Activated naive CD8-positive, alpha-beta T cell treated with anti-CD3 and anti-CD28 coated beads, Interleukin-2, amount 10 ng/mL, durations not matched to agents 7 days and 5 days (primary cell): ENCODE results near the gene METAP1. TPM values are rescaled to one million over a fixed set of nuclear protein-coding genes. Genes with fewer than 3 reads are reported as not detected.
"Not testable (repeated sequence)": the region's sequence is repeated elsewhere in the genome, so short reads cannot be mapped to it uniquely, and the experiment has no call there.

Source experiments
- ATAC-seq: fragments of 150-1000 bp; cut with Tn5 transposase; one replicate; pipeline ENCODE4 v1.10.0; 2021; ENCODE audit warnings: low read depth, moderate library complexity
- POLR2A ChIA-PET: fragments of 350-600 bp; sonication (Branson Sonifier 250); formaldehyde crosslinking; loops from one replicate; lab custom pipeline; 2021; ENCODE audit warnings: antibody characterized with exemption; lab: Charles Lee
- DNase-seq: peaks from one replicate; pipeline ENCODE4 v3.0.0; 2021
- H3K27ac Mint-ChIP-seq: one replicate; pipeline ENCODE4 v1.8.0; 2022; ENCODE audit warnings: mild to moderate bottlenecking, mixed read lengths
- H3K27me3 Mint-ChIP-seq: one replicate; pipeline ENCODE4 v1.8.0; 2022; ENCODE audit warnings: mild to moderate bottlenecking, moderate library complexity, mixed read lengths
- H3K36me3 Mint-ChIP-seq: one replicate; pipeline ENCODE4 v1.8.0; 2021; ENCODE audit warnings: mild to moderate bottlenecking, mixed read lengths
- H3K4me1 Mint-ChIP-seq: one replicate; pipeline ENCODE4 v1.8.0; 2021; ENCODE audit warnings: mixed read lengths
- H3K4me3 Mint-ChIP-seq: one replicate; pipeline ENCODE4 v1.8.0; 2022; ENCODE audit warnings: mild to moderate bottlenecking, moderate library complexity, mixed read lengths
- H3K9me3 Mint-ChIP-seq: one replicate; pipeline ENCODE4 v1.8.0; 2021; ENCODE audit warnings: mixed read lengths
- total RNA-seq, 2 experiments: library from RNA; stranded (reverse); gene quantifications; one replicate each; pipeline ENCODE4 v1.2.3, GENCODE V29; 2021

METAP1 gene
- total RNA-seq, 2 experiments from 2014 or later: 50.8 to 51.7 TPM

GRCh38 chr4:99013402-99013843 is 17.9 kb downstream of the METAP1 start:
- POLR2A ChIA-PET: no interaction called here
- Mint-ChIP-seq H3K27me3 (no peaks in the 10 kb centered on the region), H3K4me1 (peaks cover 2% of the 10 kb centered on the region), H3K9me3 (peaks cover 24% of the 10 kb centered on the region), H3K36me3 (peaks cover 73% of the 10 kb centered on the region), H3K27ac (no peak overlapping the region), H3K4me3 (no peak overlapping the region)
- no peak for DNase-seq
- no peak for ATAC-seq

DNA sequence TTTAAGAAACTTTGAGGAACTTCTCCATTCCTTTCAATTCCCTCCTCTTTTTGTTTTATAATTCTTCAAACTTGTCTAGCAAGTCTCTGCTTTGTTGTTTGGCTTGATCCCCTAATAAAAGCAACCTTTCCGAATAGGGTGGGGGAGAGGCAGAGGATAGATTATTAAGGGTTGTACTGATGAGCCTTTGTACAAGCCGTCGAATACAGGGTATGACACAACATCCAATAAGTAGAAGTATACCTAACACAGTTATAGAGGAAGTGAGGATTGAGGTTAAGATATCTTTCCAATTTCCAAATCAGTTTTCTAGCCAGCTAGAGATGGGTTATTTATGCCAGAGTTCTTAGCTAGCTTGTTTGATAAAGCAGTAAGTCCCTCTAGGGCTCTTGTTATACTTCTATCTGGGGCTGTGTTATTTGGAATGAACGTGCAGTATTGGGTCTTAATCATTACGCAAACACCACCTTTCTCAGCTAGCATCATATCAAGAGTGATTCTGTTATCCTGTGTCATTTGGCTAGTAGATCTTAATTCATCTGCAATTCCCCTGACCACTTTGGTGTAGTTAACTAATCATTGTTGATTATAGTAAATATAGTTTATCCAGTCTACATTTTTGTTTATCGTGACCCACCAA is 18.5 kb downstream of the METAP1 start:
- peaks cover 22% of the 10 kb centered on the region for H3K9me3 Mint-ChIP-seq
- H3K27me3 Mint-ChIP-seq: no peaks in the 10 kb centered on the region
- peaks cover 77% of the 10 kb centered on the region for H3K36me3 Mint-ChIP-seq
- H3K4me1 Mint-ChIP-seq: peaks cover 2% of the 10 kb centered on the region
- H3K4me3 Mint-ChIP-seq: no peak overlapping the region
- ATAC-seq (no peak), DNase-seq (no peak)
- POLR2A ChIA-PET: no interaction called here
- no peak overlapping the region for H3K27ac Mint-ChIP-seq

DNA sequence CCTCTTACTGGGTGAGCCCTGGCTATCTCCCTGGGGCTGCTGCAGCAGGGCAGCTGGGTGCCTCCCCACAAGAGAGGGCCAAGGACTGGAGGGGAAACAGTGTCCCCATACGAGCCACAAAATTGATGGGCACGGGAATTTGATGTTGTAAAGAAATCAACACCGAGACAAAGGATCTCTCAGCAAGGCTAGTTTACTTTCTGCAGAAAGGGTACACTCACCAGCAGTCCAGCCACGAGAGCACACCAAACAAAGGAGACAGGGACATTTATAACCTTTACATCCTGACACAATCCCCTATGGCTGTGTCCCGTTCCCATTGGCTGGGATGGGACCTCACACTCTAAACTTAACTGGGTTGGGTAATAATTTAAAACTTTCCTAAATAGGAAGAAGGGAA is 25.9 kb downstream of the METAP1 start:
- DNase-seq (no peak), ATAC-seq (no peak)
- peaks cover 48% of the 10 kb centered on the region for H3K36me3 Mint-ChIP-seq
- H3K4me1 Mint-ChIP-seq: peaks cover 10% of the 10 kb centered on the region
- no peaks in the 10 kb centered on the region for H3K27me3 Mint-ChIP-seq
- no peak overlapping the region for H3K27ac Mint-ChIP-seq
- no peak overlapping the region for H3K4me3 Mint-ChIP-seq
- POLR2A ChIA-PET: no interaction called here
- peaks cover 18% of the 10 kb centered on the region for H3K9me3 Mint-ChIP-seq

GRCh38 chr4:99022566-99022965 is 27.0 kb downstream of the METAP1 start:
- Mint-ChIP-seq H3K4me3 (no peak overlapping the region), H3K9me3 (peaks cover 18% of the 10 kb centered on the region), H3K27ac (no peak overlapping the region), H3K27me3 (no peaks in the 10 kb centered on the region), H3K4me1 (peaks cover 11% of the 10 kb centered on the region), H3K36me3 (peaks cover 42% of the 10 kb centered on the region)
- DNase-seq: no peak
- POLR2A ChIA-PET: no interaction called here
- ATAC-seq: no peak

DNA sequence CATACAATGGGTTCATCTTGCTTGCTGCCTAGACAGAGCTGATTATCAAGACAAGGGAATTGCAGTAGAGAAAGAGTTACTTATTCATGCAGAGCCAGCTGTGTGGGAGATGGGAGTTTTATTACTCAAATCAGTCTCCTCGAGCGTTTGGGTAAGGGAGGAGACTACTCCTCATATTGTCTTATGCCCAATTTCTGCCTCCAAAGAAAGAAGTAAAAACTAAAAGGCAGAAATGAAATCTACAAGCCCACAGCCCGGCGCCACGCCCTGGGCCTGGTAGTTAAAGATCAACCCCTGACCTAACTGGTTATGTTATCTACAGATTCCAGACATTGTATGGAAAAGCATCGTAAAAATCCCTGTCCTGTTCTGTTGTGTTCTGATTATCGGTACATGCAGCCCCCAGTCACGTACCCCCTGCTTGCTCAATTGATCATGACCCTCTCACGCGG is 28.3 kb downstream of the METAP1 start:
- Mint-ChIP-seq H3K36me3 (peaks cover 30% of the 10 kb centered on the region), H3K9me3 (peaks cover 16% of the 10 kb centered on the region), H3K4me1 (peaks cover 14% of the 10 kb centered on the region)
- POLR2A ChIA-PET, DNase-seq, ATAC-seq, H3K27ac Mint-ChIP-seq, H3K27me3 Mint-ChIP-seq, H3K4me3 Mint-ChIP-seq: not testable (repeated sequence)

DNA sequence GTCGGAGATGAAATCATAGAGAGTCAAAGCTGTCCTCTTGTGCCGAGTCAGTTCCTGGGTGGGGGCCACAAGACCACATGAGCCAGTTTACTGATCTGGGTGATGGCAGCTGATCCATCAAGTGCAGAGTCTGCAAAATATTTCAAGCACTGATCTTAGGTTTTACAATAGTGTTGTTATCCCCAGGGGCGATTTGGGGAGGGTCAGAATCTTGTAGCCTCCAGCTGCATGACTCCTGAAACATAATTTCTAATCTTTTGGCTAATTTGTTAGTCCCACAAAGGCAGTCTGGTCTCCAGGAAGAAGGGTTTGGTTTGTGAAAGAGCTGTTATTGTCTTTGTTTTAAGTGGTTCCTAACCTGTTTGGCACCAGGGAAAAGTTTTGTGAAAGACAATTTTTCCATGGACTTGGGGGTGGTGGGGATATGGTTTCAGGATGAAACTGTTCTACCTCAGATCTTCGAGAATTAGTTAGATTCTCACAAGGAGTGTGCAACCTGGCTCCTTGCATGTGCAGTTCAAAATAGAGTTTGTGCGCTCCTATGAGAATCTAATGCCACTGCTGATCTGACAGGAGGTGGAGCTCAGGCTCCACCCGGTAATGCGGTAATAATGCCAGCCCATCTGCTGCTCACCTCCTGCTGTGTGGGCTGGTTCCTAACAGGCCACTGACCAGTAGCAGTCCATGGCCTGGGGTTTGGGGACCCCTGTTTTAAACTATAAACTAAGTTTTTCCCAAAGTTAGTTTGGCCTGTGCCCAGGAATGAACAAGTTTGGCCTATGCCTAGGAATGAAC is 29.2 kb downstream of the METAP1 start:
- H3K4me1 Mint-ChIP-seq: peaks cover 20% of the 10 kb centered on the region
- ATAC-seq (no peak), DNase-seq (no peak)
- POLR2A ChIA-PET: no interaction called here
- H3K27me3 Mint-ChIP-seq: no peaks in the 10 kb centered on the region
- H3K36me3 Mint-ChIP-seq: peaks cover 23% of the 10 kb centered on the region
- no peak overlapping the region for H3K4me3 Mint-ChIP-seq
- H3K9me3 Mint-ChIP-seq: peaks cover 11% of the 10 kb centered on the region
- no peak overlapping the region for H3K27ac Mint-ChIP-seq

GRCh38 chr4:99025506-99025905 is 30.0 kb downstream of the METAP1 start:
- Mint-ChIP-seq H3K4me1 (peaks cover 22% of the 10 kb centered on the region), H3K9me3 (peaks cover 11% of the 10 kb centered on the region), H3K4me3 (no peak overlapping the region), H3K27ac (no peak overlapping the region), H3K27me3 (no peaks in the 10 kb centered on the region), H3K36me3 (peaks cover 24% of the 10 kb centered on the region)
- ATAC-seq: no peak
- no peak for DNase-seq
- POLR2A ChIA-PET: no interaction called here

DNA sequence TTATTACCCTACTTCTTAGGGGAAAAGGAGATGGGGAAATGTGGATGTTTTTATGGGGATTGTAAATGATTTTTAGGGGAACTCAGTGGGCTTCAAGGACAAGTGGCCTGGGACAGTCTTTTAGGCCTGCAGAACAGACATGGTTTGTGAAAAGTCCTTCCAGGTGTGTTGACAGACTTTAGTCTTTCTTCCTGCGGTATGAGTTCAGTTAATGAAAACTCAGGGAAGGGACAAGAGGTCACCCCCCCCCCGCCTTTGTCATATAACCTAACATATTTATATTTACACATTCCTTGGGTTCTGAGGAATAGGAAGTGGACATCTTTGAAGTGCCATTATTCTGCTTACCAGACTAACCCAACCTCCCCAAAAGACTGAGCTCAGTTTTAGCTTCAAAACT is 31.8 kb downstream of the METAP1 start:
- Mint-ChIP-seq H3K4me1 (peaks cover 22% of the 10 kb centered on the region), H3K9me3 (no peaks in the 10 kb centered on the region), H3K4me3 (no peak overlapping the region), H3K27me3 (no peaks in the 10 kb centered on the region), H3K27ac (no peak overlapping the region), H3K36me3 (peaks cover 19% of the 10 kb centered on the region)
- POLR2A ChIA-PET: no interaction called here
- ATAC-seq: no peak
- DNase-seq: no peak

DNA sequence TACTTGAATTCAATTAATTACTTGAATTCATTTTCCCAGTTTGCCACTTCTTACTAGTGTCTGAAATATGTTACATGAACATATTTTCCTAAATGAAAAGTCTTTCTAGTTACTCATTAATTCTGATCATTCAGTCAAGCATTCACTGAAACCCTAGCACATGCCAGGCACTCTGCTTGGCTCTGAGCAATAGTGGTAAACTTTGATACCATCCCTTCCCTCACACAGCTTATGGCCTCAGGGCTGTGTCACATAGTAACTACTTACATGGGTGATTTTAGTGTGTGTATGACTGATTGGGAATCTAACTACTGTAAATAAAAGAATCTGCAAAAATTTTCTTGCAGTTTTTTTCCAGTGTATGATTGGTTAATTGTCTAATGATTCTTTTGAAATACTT is 32.7 kb downstream of the METAP1 start:
- Mint-ChIP-seq H3K9me3 (no peaks in the 10 kb centered on the region), H3K27me3 (no peaks in the 10 kb centered on the region), H3K4me3 (no peak overlapping the region), H3K4me1 (peaks cover 22% of the 10 kb centered on the region), H3K27ac (no peak overlapping the region), H3K36me3 (peaks cover 18% of the 10 kb centered on the region)
- POLR2A ChIA-PET: no interaction called here
- no peak for ATAC-seq
- no peak for DNase-seq

DNA sequence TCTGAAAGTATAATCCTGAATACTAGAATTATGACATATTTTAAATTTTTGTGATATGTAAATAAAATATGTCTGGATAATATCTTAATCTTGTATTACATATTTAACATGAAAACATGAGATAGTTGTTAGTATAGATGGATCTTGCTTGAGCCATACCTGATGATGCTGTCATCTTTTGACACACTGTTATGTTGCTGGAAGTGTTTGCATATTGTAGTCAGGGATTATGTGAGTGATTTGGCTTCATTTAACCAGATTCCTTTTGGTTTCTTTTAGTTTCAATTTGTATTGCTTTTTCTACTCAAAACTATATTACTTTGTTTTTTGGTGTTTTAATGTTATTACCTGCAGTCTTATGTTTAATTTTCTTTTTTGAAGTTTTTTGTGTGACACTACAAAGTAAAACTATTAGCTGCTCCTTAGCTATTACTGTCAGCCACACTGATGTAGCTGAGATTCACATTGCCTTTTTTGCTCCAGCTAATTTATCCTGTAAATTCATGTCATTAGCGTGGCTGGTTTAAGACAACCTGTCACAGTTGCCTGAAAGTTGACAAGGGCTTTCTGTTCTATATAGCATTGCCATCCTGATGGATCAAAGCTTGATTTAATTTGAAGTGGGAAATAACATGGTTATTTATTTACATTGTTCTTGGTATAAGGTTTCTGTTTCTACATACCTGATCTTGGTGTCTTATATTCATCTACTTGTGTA is 33.7 kb downstream of the METAP1 start:
- H3K4me3 Mint-ChIP-seq: no peak overlapping the region
- DNase-seq: no peak
- H3K36me3 Mint-ChIP-seq: peaks cover 23% of the 10 kb centered on the region
- no peak for ATAC-seq
- POLR2A ChIA-PET: interaction anchor here (1.1 kb wide), 1 partner anchor 59 kb away, joined by 4 read pairs; the partner anchor contains the start of gene ADH5
- no peaks in the 10 kb centered on the region for H3K27me3 Mint-ChIP-seq
- no peak overlapping the region for H3K27ac Mint-ChIP-seq
- H3K4me1 Mint-ChIP-seq: peaks cover 17% of the 10 kb centered on the region
- H3K9me3 Mint-ChIP-seq: no peaks in the 10 kb centered on the region

DNA sequence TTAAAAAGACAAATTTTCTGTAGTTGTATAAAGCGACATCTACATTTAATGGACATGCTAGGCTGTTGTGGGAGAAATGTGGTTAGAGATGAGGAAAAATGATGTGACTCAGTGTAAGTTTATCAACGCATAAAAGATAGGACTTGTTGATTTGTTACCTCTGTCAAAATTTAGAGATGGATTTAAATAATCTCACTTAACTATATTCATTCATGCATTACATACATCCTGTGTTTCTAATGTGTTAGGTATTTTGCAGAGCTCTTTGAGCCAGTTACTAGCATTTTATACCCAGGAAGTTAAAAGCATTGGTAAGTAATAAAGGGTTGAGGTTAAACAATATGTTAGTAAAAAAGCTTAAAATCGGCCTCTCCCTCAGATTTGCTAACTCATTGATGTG is 34.3 kb downstream of the METAP1 start:
- Mint-ChIP-seq H3K27me3 (no peaks in the 10 kb centered on the region), H3K4me3 (no peak overlapping the region), H3K36me3 (peaks cover 25% of the 10 kb centered on the region), H3K9me3 (no peaks in the 10 kb centered on the region), H3K4me1 (peaks cover 15% of the 10 kb centered on the region), H3K27ac (no peak overlapping the region)
- ATAC-seq (no peak), DNase-seq (no peak)
- POLR2A ChIA-PET: interaction anchor here (1.1 kb wide), 1 partner anchor 59 kb away, joined by 4 read pairs; the partner anchor contains the start of gene ADH5

DNA sequence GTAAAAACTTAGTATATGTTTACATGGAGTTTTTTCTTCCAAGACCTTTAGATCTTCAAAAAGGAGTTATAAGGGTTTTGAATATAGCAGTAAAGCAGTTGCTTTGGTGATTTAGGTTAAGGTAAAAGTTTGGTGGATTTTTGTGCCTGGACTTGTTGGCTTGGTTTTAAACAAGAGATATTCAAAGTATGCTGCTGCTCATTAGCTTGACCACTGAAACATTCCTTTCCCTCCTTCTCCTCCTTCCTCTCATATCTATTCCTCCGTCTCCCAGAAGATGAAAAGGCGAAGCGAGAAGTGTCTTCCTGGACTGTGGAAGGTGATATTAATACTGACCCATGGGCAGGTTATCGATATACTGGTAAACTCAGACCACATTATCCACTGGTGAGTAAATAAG is 38.4 kb downstream of the METAP1 start:
- H3K27me3 Mint-ChIP-seq: no peaks in the 10 kb centered on the region
- POLR2A ChIA-PET: no interaction called here
- H3K27ac Mint-ChIP-seq: no peak overlapping the region
- peaks cover 52% of the 10 kb centered on the region for H3K36me3 Mint-ChIP-seq
- DNase-seq: no peak
- peaks cover 8% of the 10 kb centered on the region for H3K4me1 Mint-ChIP-seq
- H3K4me3 Mint-ChIP-seq: no peak overlapping the region
- no peak for ATAC-seq
- H3K9me3 Mint-ChIP-seq: peaks cover 5% of the 10 kb centered on the region

- Mint-ChIP-seq H3K27me3 (no peaks in the 10 kb centered on the region), H3K4me3 (no peak overlapping the region), H3K36me3 (peaks cover 61% of the 10 kb centered on the region), H3K27ac (no peak overlapping the region), H3K9me3 (peaks cover 6% of the 10 kb centered on the region), H3K4me1 (peaks cover 9% of the 10 kb centered on the region)
- POLR2A ChIA-PET: interaction anchor here (0.6 kb wide), 1 partner anchor 31 kb away, joined by 3 read pairs; no protein-coding TSS in a partner anchor
- ATAC-seq (no peak), DNase-seq (no peak)
These were observed 42.7 kb downstream of the METAP1 start for GRCh38 chr4:99038213-99038612.
